ENCODE measurements around the gene CCL16.

- TF ChIP-seq, protein P1, sequence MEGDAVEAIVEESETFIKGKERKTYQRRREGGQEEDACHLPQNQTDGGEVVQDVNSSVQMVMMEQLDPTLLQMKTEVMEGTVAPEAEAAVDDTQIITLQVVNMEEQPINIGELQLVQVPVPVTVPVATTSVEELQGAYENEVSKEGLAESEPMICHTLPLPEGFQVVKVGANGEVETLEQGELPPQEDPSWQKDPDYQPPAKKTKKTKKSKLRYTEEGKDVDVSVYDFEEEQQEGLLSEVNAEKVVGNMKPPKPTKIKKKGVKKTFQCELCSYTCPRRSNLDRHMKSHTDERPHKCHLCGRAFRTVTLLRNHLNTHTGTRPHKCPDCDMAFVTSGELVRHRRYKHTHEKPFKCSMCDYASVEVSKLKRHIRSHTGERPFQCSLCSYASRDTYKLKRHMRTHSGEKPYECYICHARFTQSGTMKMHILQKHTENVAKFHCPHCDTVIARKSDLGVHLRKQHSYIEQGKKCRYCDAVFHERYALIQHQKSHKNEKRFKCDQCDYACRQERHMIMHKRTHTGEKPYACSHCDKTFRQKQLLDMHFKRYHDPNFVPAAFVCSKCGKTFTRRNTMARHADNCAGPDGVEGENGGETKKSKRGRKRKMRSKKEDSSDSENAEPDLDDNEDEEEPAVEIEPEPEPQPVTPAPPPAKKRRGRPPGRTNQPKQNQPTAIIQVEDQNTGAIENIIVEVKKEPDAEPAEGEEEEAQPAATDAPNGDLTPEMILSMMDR (conservative IDR thresholded peaks at IDR 0.05; ENCODE audit: low read length), result no peak
- TF ChIP-seq EZH2phosphoT487 (IDR thresholded peaks at IDR 0.05; ENCODE audit: borderline replicate concordance, low read depth, low read length), result no peak
These were observed 9.2 kb downstream of the CCL16 start for GRCh38 chr17:35972066-35972465.
